Umbilical cord (tissue), 2 donors: Measurements from ENCODE around the gene MYLK. TPM values are rescaled to one million over a fixed set of nuclear protein-coding genes. Genes with fewer than 3 reads are reported as not detected.

Experiments used
- DNase-seq: peaks from one replicate; pipeline ENCODE4 v3.0.0-alpha.2; 2015; ENCODE audit warnings: low spot score
- total RNA-seq: library from RNA; depleted of rRNA; stranded (reverse); fragments of >200 nt; gene quantifications from one replicate; pipeline ENCODE4 v1.2.3, GENCODE V29; 2014; ENCODE audit warnings: low replicate concordance; ENCODE audit not compliant: insufficient read depth

Gene MYLK
- total RNA-seq, 1 donor from 2014 or later, result 1,145 TPM

DNA sequence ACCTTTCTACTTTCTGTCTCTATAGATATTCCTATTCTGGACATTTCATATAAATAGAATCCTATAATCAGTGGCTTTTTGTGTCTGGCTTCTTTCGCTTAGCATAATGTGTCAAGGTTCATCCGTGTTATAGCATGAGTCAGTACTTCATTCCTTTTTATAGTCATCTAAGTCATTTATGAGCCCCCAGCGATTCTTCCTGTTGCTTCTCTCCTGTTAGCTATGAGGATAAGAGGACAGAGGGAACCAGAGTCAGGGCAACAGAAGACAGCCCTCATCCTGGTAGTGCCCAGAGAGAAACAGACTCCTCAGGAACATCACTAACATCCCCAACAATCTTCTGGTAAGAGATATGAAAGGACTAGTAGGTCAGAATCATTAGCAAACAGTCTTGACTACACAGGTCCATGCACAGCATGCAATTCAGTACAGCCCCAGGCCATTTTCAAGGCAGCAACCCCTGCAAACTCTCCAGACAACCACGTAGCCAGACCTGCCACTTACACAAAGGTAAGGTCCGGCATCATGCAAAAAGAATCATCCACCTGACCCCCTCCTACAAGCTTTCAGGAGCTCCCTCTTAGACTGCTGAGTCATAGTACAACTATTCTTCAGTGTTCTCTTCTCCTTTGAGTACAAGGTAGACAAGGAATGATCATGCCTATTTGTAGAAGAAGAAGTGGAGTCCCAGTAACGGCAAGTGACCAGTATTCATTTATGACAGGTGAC is 91.5 kb downstream of the MYLK start:
- no peak for DNase-seq

DNA sequence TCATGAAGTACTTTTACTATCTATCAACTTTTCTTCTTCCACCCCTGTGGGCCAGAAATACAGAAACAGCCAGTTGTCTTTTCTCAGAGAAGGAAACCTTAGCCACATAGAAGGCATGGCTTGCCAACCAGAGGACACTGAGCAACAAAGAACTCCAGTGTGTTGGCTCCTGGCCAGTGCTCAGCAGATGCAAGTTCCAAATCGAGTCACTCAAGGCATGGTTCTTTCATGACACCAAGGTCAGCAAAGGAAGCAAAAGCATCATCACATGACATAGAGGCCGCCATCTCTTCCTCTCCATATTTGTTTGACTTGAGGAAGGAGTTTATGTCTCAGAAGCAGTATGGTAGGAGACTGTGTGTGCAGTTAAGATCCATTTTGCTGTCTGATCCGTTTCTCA is 92.2 kb downstream of the MYLK start:
- no peak for DNase-seq

DNA sequence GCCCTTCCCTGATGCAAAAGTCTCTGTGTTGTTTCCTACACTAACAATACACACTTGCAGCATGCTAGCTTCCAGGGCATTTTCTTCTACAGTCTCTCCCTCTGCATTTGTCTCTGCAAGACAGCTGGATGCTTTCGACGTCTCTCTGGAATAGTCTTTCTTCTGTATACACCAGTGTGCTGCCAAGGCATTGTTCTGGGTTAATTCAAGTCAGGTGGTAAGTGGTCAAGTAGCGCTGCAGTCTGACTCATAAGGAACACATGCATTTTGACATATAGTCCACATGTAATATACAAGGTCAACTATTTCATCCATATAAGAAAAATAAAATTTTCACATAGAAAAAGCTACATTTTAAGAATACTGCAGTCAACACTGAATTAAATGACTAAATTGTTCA is 92.7 kb downstream of the MYLK start:
- DNase-seq, result no peak

DNA sequence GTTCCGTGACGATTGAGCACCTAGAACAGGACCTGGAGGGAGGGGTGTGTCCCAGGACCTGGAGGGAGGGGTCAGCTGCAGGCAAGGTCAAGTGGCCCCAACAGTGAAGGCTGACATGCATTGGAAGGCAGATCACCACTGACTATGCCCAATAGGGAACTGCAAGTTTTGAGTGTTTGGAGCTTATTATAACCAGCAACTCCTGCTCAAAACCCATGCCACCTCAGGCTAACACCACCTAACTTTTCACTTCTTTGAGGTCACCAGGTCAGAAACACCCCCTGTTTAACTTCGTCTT is 93.1 kb downstream of the MYLK start:
- no peak for DNase-seq

DNA sequence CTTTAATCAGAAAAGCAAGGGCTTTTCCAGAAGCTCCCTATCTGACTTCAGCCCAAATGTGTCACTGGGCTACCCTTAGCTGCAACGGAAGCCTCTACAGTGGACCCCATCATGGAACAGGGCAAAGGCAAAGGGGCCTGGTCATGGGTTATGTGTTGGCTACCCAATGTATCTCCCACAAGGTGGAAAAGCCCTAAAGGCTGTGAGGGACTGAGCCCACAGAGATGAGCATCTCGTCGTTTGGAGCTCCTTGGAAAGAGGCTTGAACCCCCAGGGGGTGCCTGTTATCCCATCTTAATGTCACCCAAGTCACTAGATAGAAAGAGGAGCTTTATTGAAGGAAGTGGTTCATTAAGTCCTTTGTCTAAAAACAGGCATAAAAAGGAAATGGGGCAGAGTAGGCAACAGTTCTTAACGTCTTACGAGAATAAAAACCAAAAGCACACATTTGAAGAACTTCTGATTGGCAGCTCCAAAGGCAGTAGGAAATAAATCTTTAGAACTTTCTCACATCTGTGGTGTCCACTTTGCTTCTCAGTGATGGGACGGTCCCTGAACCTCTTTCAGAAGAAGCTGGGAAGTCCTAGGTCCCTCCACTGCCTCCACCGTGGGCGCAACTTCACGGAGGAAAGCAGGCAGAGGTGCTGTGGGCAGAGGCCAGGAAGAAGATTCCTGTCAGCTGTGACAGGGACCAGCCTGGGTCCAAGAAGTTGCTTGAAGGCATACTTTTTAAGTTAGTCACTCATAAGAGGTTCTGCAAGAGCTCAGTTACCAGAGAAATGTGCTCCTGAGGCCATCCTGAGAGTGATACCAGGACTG is 93.7 kb downstream of the MYLK start:
- DNase-seq, result no peak

DNA sequence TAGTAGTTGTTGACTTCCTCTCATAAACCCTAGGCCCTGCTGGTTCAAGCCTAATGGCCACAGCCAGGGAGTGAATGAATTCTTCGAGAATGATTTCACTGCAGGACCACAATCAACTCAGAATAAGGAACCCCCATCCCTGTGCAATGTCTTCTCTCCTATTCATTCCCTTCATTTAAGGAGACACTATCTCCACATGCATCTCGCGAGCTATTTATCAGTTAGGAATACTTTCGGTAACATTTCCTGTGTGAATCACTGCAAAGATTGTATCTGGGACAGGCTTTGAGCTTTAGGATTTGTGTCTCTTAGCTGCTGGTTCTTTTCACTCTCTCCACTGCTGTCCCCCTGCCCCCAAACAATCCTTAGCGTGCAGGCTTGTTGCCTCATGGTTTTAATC is 94.4 kb downstream of the MYLK start:
- peak; percentile 10 for DNase-seq

DNA sequence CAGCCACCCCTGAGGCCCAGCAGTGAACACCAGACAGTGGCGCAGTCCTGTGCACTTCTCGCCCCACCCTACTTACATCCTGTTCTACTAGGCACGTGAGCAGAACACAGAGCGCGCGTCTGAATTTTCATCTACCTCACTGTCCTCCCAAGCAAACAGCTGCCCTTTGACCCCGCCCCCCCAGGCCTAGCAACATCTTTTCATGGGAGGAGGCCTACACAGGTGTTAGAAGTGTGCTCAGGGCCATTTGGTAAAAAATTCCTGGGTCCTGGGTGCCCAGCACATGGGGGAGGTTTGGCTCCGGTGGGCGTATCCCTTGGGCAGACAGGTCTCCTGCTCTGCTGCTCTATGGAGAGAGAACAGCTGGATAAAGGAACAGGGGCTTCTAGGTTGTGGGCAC is 95.0 kb downstream of the MYLK start:
- DNase-seq, result no peak

DNA sequence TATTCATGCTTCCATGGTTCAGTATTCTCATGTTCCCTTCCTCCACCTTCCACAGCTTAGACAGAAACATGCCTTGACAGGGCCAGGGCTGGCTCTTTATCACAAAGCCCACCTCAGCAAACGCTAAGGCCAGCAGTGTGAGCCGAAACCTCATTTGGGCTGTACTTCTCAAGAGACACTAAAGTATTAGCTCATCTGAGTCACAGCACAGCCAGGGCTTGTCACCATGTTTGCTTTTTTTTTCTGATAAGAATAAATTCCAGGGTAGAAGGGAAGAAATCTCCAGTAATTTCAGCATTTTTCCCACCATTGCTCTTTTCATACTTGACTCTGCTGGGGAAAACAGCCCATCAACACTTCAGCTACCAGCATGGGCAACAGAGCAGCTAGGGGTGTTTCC is 95.4 kb downstream of the MYLK start:
- no peak for DNase-seq

DNA sequence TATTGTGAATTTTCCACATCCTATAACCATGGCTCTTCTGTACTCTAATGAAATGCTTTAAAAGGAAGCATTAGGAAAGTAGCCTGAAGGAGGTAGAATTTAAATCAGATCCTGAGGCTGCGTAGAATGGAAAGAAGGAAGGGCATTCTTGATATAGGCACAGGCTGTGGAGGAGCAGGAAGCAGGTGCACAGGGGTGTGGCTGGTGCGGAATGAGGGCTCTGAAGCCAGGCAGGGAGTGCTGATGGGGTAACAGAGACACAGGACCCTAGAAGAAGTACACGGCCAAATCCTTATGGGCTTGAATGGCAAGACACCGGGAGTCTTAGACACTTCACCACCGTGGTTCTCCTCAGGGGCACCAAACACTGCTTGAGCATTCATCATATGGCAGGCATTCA is 97.0 kb downstream of the MYLK start:
- DNase-seq, result no peak

DNA sequence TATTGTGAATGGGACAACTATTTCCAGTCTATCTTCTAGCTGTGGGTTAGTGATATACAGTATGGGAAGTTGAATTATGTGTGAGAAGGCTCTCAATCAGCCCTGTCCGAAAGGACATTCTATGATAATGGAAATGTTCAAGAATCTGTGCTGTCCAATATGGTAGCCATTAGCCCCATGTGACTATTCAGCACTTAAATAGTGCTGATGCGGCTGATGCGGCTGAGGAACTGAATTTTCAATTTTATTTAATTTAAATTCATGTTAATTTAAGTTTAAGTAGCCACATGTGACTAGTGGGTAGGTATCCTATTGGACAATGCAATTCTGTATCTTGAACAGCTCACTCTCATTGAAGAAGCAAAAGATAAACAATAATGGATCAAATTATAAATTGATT is 98.5 kb downstream of the MYLK start:
- DNase-seq, result no peak

DNA sequence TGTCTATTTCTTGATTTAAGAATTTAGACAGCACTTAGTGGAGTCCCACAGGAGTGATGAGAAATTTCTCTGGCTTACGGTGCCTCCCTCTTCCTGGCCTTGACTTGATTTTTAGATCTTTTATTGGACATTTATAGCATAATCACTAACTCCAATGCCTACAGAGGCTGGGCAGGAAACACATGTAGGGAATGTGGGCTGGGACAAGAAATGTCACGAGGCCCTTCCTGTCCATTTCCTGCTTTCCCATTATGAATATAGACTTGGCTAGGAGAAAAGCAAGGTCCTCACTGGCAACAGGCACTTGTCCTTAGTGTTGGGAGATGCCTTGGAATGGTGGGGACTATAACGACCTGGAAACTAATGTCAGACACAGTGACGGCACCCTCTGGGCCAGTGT is 100.3 kb downstream of the MYLK start:
- no peak for DNase-seq

DNA sequence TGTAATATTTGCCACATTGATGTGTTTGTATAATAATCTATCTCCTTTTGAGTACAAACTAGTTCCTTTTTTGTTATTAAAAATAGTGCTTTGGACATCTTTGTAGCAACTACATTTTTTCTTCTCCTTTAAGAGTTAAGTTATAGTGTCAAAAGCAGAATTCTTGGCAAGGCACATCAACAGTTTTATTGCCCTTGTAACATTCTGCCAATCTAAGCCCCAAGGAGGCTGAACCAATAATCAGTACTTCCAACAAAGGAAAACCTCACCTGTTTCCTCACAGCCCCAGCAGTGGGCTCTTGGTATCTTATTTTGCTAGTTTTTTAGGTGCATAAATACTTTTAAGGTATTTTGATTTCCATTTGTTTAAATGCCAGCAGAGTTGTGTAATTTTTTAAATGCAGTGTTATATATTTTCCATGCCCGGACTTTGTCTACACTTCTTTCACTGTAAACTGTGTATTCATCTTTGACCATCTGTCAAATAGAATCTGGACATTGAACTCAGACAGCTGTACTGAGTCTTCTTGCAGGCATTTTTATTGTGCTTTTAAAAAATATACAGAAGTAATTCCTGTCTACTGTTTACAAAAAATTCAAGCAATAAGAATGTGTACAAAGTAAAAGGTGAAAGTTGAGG is 101.0 kb downstream of the MYLK start:
- no peak for DNase-seq

DNA sequence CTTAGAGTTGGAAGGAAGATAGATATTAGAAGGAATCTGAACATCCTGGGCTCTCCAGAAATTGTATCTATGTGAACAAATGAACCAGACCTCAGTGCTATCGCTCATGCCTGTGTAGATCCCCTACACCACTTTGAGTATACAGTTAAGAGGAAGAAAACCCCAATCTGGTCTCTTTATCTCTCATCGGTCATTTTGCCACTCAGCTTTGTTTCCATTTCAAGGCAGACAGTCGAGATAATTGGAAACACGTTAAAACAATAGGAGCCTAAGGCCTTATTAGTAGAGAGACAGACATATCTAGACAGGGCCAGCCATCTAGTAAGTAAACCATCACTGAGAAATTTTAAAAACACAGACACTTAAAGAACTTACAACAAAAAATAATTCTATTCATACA is 101.6 kb downstream of the MYLK start:
- no peak for DNase-seq

DNA sequence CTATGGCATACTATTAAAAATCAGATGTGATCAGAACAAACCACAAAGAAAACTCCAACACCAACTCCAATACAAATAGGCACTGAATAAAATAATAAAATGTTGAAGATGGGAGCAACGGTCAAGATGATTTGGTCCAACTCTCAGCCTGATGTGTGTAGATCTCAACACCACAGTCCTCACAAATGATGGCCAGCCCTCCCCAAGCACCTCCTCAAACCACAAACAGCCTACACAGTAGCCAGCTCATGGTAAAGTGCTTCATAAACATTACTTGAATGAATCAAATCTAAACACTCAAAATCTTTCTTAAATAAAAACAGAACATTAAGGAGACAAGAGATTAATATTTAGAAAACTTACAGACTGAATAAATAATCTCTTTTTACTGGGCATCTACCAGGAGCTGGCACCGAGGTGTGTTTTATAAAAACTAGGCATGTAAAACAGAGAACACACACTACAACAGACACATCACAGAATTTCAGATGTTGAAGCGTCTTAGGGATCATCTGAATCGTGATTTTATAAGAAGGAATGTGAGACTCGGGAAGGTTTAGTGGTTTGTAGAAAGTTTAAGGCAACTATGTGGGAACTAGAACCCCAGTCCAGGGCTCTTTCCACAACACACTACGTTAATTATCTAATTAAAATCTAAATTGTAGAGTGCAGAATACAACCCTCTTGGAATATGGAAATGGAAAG is 102.4 kb downstream of the MYLK start:
- DNase-seq, result no peak

DNA sequence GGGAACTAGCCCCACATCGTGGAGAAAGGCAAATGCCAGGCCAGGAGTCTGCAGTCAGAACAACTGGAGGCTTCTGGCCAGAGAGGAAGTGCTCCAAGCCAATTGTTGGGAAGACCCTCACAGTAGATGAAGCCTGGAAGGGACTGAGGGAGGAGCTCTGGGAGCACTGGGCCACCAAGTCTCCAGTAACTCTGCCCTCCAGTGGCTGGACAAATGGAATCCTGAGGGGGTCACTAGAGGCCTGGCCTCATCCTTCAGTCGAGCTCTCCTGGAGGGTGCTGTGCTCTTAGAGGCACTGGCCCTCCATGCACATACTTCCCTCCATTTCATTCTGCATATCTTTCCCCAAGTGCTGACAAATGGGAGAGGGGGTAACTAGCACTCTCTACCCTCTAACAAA is 103.0 kb downstream of the MYLK start:
- no peak for DNase-seq

DNA sequence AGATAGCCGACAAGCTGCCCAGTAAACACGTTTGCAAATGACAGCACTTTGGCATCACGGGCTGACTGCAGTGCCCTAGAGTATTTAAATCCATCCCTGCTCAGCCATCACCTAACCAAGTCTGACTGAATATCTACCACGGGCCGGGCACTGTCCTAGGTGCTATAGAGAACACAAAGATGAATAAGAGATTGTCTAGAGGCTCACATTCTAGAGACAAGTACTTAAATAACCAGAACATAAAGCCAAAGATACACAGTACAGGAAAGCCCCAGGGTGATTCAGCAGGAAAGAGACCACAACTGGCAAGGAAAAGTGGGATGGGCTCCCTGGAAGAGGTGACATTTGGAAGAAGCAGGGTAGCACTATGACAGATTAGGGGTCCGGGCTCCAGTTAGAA is 103.5 kb downstream of the MYLK start:
- DNase-seq, result no peak

DNA sequence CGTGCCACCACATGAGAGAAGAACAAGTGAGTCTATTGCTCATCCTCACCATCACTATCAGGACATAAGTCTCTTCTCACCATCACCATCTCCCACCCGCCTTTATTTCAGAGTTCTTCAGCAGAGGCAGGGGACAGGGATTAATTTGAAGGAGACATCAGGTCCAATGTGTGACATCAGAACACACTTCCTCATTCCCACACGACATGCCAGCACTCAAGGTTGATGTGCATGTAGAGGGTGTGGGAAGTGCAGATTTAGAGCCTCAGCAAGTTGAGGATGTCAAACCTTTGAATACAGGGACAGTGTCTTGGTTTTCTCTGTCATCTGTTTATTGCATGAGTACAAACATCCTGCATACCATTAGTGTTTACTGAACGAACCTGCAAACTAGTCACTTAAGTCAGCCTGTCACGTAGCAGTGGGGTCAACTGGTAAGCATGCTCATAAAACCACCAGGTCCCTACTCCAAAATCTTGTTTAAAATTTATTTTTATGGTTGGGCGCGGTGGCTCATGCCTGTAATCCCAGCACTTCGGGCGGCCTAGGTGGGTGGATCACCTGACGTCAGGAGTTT is 104.4 kb downstream of the MYLK start:
- no peak for DNase-seq

DNA sequence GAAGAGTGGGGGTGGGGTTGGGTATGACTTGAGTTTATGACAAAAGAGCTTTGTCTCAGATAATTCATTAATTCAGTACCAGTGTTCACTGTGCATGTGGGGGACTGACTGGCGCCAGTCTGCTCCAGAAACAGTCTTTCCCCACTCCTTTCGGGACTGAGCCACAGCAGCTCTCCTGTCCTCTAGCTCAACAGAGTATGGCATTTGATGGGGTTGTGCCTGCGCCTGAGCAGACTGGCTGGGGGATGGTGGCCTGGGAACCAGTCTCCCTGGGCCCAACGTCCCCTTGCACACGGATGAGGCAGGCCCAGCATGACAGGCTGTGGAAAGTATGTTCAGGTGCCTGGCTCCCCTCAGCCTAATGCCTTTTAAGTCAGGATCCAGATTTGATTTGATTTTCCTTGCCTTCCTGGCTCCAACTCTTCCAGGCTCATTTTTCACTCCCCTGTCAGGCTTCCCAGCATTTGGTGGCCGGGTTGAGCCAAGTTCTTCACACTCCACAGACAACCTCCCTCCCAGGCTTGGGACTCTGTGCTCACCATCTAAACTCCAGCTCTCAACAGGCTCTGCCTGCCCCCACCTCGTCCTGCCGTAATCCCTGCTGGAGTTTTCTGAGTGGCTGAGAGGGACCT is 105.0 kb downstream of the MYLK start:
- no peak for DNase-seq

DNA sequence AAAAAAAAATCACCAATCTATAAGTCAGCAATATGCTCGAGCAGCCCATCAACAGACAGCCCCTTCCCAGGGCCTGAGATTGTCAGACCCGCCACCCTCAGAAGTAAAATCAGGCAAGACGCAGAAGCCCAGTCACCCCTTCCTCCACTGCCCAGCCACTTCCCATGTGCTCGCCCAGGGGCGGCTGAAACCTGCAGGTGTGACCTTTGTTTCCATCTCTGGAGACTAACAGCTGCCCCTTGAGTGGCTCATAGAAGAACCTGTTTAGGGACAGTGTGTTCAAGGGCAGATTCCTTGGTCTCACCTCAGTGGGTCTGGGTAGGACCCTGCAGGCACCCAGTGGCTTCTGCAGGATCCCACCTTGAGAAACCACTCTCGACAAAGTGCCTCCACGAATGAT is 105.6 kb downstream of the MYLK start:
- no peak for DNase-seq

DNA sequence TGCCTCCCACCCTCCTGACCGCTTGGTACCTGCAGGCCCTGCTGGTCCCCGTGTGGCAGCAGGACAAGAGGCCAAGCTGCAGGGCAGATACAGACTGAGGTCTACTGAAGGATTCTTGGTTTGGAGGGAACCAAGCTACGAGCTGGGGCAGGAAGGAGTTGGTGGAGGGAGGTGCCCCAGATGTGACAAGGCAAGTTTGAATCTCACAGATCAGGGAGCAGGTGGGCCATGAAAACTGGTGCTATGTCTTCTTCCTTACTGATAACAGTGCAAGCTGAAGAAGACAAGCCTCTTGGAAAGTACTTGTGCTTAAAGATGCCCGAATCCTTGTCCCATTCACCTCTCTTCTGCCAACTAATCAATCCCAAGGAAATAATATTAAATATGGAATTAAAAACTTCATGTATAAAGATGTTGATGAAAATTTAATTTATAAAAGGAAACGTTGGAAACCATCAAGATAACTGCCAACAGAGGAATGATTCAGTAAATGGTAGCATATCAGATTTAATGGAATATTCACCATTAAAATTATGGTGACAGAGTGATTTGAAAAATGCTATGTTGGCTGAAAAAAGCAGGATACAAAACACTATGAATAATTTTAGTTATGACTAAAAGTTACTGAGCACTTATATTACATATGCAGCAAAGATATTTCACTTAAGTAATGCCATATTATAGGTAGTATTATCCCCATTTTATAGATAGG is 107.9 kb downstream of the MYLK start:
- DNase-seq, result no peak

DNA sequence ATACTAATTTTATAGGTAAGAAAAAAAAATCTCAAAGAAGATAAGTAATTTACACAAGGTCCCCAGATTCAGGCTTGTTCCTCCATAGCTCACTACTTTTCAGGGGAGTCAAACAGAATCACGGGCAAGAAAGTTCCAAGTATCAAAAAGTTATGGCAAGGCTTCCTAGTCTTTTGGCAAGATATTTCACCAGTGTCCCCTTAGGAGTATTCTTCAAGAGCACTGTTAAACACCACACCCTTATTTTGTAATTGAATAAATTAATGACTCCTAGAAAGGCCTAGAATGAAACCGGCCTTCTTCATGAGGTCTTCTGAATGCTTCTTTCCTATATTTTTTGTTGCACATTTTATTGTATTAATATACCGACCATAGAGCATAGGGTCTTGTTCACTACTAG is 109.7 kb downstream of the MYLK start:
- no peak for DNase-seq
